GM03348 (cell line): ENCODE results near the gene ADAMTSL2.

Experiments used
- DNase-seq: peaks from one replicate; pipeline ENCODE4 v3.0.0; 2012; ENCODE audit warnings: low spot score

ADAMTSL2 gene

DNA sequence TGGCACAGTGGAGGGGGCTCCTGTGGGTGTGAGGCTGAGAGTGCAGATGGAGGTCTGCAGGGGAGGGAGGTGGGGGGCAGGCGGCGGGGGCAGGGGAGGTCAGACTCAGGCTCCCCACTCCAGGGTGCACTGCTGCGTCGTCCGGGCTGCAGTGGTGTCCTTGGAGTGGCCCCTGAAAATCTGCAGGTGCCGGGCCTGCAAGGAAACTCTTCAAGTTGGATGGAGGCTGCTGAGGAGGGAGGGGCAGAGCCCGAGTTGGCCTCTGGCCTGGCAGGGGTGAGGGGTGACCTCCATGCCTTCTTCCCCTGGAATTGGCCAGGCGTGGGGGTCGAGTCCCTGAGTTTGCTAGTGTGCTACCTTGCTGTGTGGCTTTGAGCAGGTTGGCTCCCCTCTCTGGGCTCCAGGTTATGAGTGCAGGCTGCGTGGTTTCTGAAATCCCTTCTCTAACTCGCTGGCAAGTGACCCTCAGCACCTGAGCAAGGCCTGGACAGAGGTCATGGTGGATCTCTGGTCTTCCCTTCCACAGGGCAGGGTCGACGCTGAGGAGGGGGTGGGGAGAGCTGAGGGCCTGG, 888 bp downstream of the ADAMTSL2 start:
- DNase-seq, result no peak

DNA sequence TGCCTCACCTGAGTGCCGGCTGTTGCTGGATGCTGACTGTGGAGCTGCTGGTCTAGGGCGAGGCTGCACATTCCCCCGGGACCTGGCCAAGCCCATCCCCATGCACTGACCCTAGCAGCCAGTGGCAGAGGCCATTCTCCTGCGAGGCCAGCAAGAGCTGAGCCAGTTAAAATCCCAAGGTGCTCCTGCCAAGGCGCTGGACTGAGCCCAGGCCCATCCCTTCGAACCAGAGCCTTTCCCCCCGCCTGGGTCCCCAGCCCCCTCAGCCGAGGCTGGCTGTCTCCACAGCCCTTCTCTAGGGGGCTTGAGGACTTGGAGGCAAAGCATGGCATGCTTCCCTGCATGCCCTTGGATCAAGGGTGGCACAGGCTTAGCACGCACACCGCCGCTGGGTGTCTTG, 1.6 kb downstream of the ADAMTSL2 start:
- no peak for DNase-seq

DNA sequence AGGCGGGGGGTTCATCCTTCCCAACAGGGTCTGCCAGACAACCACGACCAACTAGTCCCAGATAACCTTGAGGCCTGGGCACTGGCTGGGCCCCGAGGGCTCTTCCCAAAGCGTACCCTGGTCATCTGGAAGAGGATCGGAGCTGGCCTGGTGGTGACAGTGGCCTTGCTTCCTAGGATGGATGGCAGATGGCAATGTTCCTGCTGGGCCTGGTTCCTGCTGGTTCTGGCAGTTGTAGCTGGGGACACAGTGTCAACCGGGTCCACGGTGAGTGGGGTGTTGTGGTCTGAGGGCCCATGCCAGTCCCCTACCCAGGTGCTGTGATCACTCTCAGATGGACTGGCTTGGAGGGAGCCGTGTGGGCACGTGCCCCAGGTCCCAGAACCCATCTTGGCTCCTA, 2.0 kb downstream of the ADAMTSL2 start:
- DNase-seq, result no peak

DNA sequence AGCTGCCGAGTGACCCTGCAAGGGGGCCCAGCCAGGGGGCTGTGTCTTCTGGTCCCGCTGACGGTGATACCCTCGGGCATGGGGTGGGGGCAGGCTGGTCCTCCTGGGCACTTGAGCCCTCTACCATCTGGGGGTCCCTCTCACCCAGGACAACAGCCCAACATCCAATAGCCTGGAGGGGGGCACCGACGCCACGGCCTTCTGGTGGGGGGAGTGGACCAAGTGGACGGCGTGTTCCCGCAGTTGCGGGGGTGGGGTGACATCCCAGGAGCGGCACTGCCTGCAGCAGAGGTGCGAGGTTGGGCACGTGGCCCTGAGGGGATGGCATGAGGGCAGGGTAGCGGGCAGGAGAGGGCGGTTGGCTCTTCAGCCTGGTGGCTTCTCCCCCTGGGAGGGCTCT, 2.8 kb downstream of the ADAMTSL2 start:
- no peak for DNase-seq

DNA sequence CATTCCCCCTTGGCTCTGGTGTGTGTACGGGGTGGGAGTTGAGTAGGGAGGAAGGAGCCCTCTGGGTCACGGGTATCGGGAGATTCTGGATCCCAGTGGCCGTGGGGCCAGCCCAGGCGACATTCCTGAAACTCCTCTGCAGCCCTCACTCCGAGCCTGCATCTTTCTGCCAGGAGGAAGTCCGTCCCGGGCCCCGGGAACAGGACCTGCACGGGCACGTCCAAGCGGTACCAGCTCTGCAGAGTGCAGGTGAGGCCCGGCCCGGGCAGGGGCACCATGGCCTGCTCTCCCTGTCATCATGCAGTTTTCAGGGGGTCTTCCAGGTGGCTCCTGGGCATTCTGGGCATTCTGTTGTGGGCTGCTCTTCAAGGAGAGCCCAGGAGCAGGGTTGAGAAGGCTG, 3.7 kb downstream of the ADAMTSL2 start:
- DNase-seq, result no peak

DNA sequence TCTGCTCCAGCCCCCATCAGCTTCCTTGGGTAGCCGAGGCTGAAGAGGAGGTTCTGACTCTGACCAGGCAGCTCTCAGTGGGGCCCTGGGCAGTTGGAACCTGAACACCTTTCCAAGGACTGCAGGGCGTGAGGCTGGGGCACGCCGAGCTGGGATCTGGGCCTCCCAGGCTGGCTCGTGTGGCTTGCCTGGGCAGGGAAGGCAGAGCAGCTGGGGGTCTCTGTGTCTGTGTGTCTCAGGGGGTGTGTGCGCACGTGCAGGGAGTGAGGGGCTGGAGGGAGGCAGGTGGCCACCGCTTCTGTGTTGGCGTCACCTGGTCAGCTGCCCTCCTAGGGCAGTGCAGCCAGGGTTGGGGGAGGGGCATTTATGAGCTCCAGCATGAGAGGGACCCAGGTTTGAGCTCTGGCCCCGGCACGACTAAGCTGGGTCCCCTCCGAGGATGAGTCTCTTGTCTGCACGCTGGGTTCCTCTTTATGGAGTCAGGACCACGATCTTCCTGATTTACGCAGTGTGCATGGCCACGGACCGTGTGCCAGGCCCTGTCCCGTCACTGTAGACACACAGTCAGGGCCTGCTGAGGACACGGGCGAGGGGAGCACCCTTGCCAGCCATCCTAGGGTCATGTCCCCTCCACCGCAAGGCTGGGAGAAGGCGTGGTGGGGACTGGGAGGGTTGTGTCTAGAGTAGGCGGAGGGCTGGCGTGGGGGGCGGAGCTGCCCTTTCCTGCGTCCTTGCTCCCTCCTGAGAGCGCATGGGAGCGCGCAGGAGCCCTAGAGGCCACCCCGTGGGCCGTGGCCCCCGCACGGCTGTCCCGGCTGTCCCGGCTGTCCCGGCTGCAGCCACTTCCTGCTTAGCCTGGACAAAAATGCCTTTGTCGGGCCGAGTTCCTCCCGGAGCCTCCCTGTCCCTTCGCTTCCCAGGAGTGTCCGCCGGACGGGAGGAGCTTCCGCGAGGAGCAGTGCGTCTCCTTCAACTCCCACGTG, 4.6 kb downstream of the ADAMTSL2 start:
- DNase-seq, result no peak

DNA sequence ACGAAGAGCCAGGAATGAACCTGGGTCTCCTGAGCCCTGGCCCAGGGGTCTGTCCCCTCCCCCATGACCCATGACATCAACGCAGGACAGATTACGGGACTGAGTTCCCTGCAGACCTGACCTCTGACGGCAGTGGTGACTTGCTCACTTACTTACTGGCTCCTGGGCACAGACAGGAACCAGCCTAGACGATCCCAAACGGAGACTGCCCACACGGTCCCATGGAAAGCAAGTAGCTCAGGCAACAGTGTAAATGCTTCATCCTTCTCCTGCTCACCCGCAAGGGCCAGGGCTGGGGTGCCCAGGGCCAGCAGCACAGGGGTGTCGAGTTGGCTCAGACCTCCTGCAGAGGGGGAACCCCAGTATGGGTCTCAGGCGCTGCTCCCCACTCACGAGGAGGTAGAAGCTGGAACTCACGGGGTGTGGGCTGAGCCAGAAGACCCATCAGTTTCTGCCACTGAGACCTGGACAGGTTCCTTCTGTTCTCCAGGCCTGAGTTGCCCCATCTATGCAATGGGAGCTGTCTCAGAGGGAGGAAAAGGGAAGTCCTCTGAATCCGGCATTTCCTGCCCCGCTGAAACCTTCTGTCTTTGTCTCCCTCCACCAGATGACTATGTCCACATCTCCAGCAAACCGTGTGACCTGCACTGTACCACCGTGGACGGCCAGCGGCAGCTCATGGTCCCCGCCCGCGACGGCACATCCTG, 5.6 kb downstream of the ADAMTSL2 start:
- DNase-seq, result no peak

DNA sequence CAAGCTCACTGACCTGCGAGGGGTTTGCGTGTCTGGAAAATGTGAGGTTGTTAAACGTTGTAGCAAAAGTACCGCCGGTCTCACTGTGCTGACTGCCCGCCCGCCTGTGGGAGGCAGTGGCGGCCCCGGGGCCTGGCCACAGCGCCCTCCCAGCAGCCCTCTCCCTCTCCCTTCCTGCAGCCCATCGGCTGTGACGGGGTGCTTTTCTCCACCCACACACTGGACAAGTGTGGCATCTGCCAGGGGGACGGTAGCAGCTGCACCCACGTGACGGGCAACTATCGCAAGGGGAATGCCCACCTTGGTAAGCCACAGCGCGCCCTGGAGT, 6.2 kb downstream of the ADAMTSL2 start:
- no peak for DNase-seq

DNA sequence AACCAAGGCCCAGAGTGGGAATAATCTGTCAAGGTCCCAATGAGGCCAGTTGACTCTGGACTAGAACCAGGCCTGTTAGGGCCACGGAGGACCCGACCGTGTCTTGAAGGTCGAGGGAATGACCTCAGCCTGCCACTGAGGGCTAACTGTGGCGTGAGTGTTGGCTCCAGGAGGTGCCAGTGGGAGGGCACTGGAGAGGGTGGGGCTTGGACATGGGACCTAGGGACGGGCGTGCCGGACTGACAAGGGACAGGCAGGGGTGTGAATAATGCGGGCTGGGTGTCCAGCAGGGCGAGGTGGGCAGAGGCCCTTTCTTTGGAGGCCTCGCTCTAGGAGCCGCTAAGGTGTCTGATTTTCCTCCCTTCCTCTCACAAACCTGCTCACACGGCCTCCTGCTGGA, 7.5 kb downstream of the ADAMTSL2 start:
- DNase-seq, result no peak

DNA sequence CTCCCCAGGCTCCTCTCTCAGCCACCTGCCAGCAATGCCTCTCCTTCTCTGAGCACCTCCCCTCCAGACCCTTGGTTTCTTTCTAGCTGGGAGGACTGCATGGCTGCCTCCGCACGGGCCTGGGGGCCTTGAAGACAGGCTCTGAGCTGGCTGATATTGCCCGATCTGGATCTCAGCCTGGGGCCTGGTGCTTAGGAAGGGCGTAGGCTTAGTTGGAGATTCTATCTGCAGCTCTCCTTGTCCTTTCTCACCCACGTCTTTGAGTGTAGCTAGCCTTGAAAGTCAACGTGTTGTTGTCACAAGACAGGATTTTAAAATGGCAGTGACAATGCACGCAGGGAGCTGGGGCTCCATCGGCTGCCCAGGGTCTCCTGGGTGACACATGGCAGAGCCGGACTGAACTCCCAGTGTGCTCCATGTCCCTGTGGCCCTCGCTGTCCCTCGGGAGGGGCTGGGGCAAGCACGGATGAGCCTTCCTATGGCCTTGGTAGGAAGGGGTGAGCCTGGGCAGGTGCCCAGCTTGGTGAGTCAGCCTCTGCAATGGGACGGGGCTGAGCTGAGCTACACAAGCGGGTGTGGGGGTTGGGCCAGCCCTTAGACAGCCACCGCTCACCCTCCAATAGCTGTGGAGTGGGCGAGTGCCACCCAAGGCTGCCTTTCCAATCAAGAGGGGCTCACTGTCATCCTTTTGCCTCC, 9.4 kb downstream of the ADAMTSL2 start:
- no peak for DNase-seq

DNA sequence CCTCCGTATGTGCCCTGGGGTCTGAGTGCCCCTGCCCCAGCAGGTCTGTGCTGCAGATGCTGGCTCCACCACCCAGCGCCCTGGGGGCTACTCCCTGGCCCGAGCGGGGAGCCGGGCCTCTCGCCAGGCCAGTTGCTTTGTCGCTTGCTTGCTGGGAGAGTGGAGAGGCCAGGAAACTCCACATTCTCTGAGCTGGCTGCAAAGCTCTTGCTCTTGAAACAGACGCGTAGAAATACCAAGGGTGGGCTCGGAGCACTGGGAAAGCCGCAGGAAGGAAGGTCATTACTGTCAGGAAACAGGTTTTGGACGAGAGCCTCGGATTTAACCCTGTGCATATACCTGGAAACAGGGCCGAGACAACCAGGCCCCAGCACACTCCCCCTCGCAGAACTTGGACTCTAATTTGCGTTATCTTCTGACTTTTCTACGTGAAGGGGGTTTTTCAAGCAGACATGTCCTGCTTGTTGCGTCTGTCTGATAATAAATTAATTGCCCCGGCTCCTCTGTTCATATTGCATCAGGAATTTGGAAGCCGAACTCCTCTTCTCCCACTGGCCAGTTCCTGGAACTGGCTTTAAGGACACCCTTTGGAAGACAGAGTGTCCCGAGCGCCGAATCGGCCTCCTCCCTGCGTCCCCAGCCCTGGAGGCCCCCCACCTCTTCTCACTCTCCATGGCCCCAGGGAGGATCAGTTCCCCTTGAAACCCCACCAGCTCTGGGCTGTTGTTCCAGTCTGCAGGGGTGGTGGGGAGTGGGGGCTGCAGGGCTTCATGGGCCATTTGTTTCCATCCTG, 11.2 kb downstream of the ADAMTSL2 start:
- DNase-seq, result no peak

DNA sequence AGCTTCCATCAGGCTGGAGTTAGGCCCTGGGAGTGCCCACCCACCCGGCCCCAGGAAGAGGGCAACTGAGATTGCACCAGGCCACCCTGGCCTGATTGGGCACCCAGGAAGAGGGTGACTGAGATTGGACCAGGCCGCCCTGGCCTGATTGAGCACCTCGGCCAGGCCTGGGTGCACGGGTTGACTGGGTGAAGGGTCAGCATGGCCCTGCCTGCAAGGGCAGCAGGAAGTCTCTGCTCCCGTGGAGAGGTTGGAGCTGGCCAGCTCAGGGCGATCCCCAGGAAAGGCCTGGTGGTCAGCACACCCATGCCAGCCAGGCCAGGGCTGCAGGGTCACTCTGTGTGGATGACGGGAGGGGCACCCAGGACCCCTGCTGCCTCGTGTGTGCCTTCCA, 11.8 kb downstream of the ADAMTSL2 start:
- DNase-seq, result no peak

DNA sequence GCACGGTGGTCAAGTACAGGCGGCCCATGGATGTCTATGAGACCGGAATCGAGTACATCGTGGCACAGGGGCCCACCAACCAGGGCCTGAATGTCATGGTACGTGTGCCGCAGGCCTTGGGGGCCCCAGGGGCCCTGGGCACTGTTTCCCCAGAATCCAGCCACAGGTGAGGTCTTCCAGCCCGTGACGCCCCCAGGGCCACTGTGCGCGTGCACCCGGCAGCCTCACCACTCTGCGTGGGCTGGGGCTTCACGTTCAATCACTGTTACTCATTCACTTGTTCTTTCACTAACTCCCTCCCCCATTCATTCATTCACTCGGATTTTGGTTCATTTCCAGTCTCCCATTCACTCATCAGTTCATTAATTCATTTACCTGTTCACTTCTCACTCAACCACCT, 12.6 kb downstream of the ADAMTSL2 start:
- DNase-seq, result no peak

DNA sequence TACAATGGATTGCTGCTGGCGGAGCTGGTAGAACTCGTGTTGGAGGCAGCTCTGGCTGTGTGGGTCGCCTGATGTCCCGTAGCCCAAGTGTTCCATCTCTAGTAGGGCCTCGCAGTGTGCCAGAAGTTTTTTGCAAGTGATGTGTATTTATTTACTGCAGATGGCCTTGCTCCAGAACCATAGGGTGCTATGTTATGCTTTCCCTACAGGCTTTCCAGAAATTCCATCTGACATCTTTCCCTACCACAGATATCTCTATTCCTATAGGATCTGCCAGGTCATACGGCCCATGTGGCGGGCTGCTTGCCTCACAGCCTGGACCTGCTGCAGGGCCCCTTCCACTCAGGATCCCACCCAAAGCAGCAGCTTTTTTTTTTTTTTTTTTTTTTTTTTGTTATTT, 16.9 kb downstream of the ADAMTSL2 start:
- no peak for DNase-seq

DNA sequence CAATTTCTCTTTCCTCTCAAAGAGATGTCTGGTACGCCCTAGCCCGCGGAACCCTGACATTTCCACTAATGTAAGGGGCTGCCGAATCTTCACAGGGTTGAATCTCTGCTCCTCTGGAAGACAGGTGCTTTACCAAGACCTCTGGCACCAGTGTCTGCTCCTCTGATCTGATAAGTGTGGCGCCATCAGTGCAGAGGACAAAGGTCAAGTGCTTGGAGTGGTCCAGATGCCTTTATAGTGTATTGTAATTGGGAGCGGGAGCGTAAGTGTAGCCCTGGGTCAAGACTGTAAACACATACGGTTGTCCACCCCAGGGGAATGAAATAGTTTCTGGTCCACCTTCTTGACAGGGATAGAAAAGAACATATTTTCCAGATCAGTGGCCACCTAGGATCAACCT, 17.7 kb downstream of the ADAMTSL2 start:
- no peak for DNase-seq

DNA sequence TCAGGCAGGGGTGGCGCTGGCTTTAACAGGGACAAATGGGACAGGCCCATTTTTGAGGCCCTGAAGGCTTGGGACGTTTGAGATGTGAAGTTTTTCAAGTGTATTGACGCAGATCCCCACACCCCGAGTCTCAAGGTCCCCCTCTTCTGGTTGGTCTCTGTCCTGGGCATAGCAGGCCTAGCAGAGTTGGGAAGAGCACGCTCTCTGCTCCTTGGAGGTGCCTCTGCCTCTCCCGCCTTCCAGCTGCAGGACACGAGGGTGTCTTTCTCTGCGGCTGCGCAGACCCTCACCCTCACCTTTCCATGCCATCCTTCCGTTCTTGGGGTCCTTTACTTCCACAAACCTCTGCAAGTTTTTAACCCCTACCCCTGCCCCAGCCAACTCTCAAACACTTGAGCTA, 18.6 kb downstream of the ADAMTSL2 start:
- DNase-seq, result no peak

DNA sequence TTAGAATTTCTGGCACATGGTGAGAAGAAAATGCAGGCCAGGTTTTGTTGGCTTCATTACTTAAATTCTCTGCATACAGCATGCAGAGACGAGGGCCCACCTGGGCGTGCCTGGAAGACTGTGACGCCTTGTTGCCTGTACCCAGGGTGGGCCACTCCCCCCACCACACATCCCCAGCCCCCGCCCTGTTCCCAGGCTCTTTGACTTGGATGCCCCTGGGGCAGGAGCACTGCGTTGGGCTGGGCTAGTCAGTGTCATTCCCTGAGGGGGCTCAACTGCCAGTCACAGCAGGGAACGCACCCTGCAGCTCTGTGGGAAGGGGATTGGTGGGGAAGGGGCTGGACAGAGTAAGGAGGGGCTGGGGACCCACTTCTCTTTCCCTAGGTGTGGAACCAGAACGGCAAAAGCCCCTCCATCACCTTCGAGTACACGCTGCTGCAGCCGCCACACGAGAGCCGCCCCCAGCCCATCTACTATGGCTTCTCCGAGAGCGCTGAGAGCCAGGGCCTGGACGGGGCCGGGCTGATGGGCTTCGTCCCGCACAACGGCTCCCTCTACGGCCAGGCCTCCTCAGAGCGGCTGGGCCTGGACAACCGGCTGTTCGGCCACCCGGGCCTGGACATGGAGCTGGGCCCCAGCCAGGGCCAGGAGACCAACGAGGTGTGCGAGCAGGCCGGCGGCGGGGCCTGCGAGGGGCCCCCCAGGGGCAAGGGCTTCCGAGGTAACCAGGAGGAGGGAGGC, 19.6 kb downstream of the ADAMTSL2 start:
- DNase-seq, result no peak

DNA sequence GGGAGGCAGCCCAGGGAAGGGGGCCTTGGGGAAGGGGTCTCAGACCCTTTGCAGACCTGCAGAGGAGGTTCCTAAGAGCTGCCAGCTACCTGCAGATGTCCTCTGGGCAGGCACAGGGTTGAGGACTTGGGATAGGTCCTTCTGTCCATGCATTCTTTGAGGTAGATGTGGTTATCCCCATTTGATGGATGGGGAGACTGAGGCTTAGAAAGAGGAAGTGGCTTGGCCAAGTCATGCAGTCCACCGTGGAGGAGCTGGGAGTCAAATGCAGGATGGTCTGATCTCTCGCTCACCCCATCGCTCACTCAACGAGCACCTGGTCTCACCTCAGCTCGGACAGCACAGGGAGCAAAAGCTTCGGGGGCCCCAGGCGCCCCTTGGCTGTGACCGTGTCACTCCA, 20.2 kb downstream of the ADAMTSL2 start:
- DNase-seq, result no peak

DNA sequence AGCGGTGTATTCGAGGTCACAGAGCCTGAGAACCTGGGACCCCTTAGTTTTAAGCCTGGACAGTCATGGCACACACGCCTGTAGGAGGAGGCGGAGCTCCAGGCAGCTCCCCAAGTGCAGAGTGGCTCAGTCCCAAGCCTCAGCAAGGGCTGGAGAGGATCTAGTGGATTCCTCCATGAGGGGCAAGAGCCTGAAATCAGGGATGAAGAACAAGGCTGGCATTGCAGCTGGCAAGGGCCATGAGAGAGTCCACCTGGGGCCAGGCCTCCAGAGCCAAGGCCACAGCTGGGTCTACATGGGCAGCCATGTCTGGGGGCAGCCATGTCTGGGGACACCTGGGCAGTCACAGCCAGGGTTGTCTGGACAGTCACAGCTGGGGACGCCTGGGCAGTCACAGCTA, 21.9 kb downstream of the ADAMTSL2 start:
- DNase-seq, result no peak

DNA sequence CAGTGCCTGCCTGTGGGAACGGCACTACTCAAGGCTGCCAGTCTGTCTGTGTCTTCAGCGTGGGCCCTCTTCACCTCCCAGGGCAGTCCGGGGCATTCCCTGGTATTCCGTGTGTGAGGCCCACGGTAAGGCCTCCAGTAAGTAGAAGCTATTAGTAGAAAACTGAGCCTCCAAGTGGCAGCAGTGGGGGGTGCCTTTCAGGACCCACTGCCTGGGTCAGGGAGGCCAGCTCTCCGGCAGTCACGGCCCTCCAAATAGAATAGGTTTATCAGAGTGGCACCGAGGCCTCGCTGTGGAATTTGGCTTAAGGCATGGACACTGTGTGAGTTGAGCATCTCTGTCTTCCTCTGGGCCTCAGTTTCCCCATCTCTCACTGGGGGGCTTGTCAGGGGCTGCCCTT, 23.1 kb downstream of the ADAMTSL2 start:
- no peak for DNase-seq
